SK-N-SH treated with all-trans-retinoic acid at 6 μM for 48 hours (cell line): ENCODE measurements around the gene SCNN1B.

Experiments used
- ARNTL ChIP-seq: fragments of 450-650 bp; formaldehyde crosslinking; IDR thresholded peaks from 2 replicates; pipeline ENCODE4 v1.5.0; 2020; ENCODE audit warnings: low read depth, mild to moderate bottlenecking, moderate library complexity, borderline replicate concordance
- BACH2 ChIP-seq: fragments of 250-450 bp; sonication (Bioruptor Pico); IDR thresholded peaks from 2 replicates; pipeline ENCODE4 v1.9.0; 2021; ENCODE audit warnings: mild to moderate bottlenecking, borderline replicate concordance
- CSDC2 ChIP-seq: fragments of 250-450 bp; sonication (Bioruptor Pico); IDR thresholded peaks from 2 replicates; pipeline ENCODE4 v1.5.0; 2020; ENCODE audit warnings: mild to moderate bottlenecking, moderate library complexity
- ISL1 ChIP-seq: fragments of 250-450 bp; sonication (Bioruptor Pico); IDR thresholded peaks from 2 replicates; pipeline ENCODE4 v2.1.2; 2022; ENCODE audit warnings: mild to moderate bottlenecking, moderate library complexity
- OSR1 ChIP-seq: fragments of 250-450 bp; sonication (Bioruptor Pico); IDR thresholded peaks from 2 replicates; pipeline ENCODE4 v1.8.0; 2022; ENCODE audit warnings: moderate library complexity, mild to moderate bottlenecking, inconsistent platforms
- RARB ChIP-seq: fragments of 250-450 bp; sonication (Bioruptor Pico); IDR thresholded peaks from 2 replicates; pipeline ENCODE4 v1.8.0; 2021; ENCODE audit warnings: mild to moderate bottlenecking, moderate library complexity
- TCF4 ChIP-seq: fragments of 250-450 bp; sonication (Bioruptor Pico); IDR thresholded peaks from 2 replicates; pipeline ENCODE4 v1.8.0; 2021; ENCODE audit warnings: mild to moderate bottlenecking, moderate library complexity, borderline replicate concordance
- ZNF8 ChIP-seq: fragments of 450-650 bp; formaldehyde crosslinking; IDR thresholded peaks from 2 replicates; pipeline ENCODE4 v1.5.0; 2020; ENCODE audit warnings: mild to moderate bottlenecking, moderate library complexity
- TF ChIP-seq, protein P1 (sequence below): fragments of 250-450 bp; sonication (Bioruptor Pico); IDR thresholded peaks from 2 replicates; pipeline ENCODE4 v1.5.0; 2020; ENCODE audit warnings: mild to moderate bottlenecking, moderate library complexity

DNA sequence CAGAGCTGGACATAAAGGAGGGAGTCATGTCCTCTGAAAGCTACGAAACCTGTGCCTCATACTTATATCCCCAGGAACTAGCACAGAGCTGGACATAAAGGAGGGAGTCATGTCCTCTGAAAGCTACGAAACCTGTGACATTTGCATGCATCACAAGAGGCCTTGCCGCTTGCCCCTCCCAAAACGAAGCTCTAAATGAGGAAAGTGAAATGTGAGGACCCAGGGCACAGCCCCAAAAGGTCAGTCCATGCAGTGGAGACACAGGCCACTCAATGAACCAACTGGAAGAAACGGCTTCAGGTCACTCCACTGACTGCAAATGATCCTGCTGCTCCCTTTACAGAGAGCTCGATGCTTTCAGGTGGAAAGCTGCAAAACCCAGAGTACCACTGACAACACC, 112.6 kb downstream of the SCNN1B start:
- no peak for TF ChIP-seq ISL1 (CRISPR knock-in tag)
- TF ChIP-seq RARB = no peak
- TF ChIP-seq TCF4 (CRISPR knock-in tag) = no peak
- TF ChIP-seq OSR1 (CRISPR knock-in tag) = no peak
- TF ChIP-seq ZNF8 = no peak
- TF ChIP-seq, protein P1, sequence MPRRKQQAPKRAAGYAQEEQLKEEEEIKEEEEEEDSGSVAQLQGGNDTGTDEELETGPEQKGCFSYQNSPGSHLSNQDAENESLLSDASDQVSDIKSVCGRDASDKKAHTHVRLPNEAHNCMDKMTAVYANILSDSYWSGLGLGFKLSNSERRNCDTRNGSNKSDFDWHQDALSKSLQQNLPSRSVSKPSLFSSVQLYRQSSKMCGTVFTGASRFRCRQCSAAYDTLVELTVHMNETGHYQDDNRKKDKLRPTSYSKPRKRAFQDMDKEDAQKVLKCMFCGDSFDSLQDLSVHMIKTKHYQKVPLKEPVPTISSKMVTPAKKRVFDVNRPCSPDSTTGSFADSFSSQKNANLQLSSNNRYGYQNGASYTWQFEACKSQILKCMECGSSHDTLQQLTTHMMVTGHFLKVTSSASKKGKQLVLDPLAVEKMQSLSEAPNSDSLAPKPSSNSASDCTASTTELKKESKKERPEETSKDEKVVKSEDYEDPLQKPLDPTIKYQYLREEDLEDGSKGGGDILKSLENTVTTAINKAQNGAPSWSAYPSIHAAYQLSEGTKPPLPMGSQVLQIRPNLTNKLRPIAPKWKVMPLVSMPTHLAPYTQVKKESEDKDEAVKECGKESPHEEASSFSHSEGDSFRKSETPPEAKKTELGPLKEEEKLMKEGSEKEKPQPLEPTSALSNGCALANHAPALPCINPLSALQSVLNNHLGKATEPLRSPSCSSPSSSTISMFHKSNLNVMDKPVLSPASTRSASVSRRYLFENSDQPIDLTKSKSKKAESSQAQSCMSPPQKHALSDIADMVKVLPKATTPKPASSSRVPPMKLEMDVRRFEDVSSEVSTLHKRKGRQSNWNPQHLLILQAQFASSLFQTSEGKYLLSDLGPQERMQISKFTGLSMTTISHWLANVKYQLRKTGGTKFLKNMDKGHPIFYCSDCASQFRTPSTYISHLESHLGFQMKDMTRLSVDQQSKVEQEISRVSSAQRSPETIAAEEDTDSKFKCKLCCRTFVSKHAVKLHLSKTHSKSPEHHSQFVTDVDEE (CRISPR knock-in tag) = no peak
- no peak for TF ChIP-seq BACH2 (CRISPR knock-in tag)
- TF ChIP-seq ARNTL (CRISPR knock-in tag) = no peak
- TF ChIP-seq CSDC2 (CRISPR knock-in tag) = no peak
